ENCODE measurements around the gene TBX19.

DNA sequence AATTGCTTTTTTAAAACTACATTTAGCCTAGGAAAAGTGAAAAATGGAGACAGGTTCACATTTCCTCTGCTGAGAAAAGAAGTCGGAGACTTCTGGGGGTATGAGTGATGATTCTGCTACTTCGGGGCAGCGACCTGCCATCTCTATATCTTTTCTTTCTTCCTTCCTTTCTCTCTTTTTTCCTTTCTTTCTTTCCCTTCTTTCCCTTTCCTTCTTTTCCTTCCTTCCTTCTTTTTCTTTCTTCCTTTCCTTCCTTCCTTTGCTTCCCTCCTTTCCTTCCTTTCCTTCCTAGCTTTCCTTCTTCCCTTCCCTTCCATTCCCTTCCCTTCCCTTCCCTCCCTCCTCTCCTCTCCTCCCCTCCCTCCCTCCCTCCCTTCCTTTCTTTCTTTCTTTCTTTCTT lies 17.8 kb downstream of the TBX19 start:
- TF ChIP-seq EP300 (IDR thresholded peaks at IDR 0.05), result no peak
- TF ChIP-seq, protein P1, sequence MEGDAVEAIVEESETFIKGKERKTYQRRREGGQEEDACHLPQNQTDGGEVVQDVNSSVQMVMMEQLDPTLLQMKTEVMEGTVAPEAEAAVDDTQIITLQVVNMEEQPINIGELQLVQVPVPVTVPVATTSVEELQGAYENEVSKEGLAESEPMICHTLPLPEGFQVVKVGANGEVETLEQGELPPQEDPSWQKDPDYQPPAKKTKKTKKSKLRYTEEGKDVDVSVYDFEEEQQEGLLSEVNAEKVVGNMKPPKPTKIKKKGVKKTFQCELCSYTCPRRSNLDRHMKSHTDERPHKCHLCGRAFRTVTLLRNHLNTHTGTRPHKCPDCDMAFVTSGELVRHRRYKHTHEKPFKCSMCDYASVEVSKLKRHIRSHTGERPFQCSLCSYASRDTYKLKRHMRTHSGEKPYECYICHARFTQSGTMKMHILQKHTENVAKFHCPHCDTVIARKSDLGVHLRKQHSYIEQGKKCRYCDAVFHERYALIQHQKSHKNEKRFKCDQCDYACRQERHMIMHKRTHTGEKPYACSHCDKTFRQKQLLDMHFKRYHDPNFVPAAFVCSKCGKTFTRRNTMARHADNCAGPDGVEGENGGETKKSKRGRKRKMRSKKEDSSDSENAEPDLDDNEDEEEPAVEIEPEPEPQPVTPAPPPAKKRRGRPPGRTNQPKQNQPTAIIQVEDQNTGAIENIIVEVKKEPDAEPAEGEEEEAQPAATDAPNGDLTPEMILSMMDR (IDR thresholded peaks at IDR 0.05), result no peak
- TF ChIP-seq POLR2A (IDR thresholded peaks at IDR 0.05), result no peak

Measured in gastroesophageal sphincter (tissue), 3 donors.